Thyroid gland (tissue), 4 donors: ENCODE data around the gene CDKN2AIPNL. TPM values are rescaled to one million over a fixed set of nuclear protein-coding genes. Genes with fewer than 3 reads are reported as not detected.

Source experiments
- DNase-seq, 2 donors: peaks; one replicate each; pipeline ENCODE4 v3.0.0-alpha.2; 2019
- H3K27ac ChIP-seq, 3 donors: fragments of 200-600 bp; sonication (generic); 1 replicate in 2 of 3; 2 replicates in 1 of 3; pipeline ENCODE4 v1.5.1; 2016 to 2019; ENCODE audit warnings: mild to moderate bottlenecking in 1 of 3, moderate library complexity in 1 of 3
- H3K27me3 ChIP-seq: fragments of 200-600 bp; sonication (generic); one replicate; pipeline ENCODE4 v1.5.1; 2019
- H3K36me3 ChIP-seq, 2 donors: fragments of 200-600 bp; sonication (generic); one replicate each; pipeline ENCODE4 v1.5.1; 2016 to 2019
- H3K4me1 ChIP-seq, 2 donors: fragments of 200-600 bp; sonication (generic); one replicate each; pipeline ENCODE4 v1.5.1; 2017 to 2019
- H3K4me3 ChIP-seq, 3 donors: fragments of 200-600 bp; sonication (generic); replicated peaks in 1 of 3; 1 replicate in 2 of 3; 2 replicates in 1 of 3; pipeline ENCODE4 v1.5.1; 2016; ENCODE audit warnings: mild to moderate bottlenecking in 1 of 3
- H3K9me3 ChIP-seq: fragments of 200-600 bp; sonication (generic); one replicate; pipeline ENCODE4 v1.5.1; 2017
- CTCF ChIP-seq, 6 experiments: fragments of 200-600 bp in 3 of 6; fragments of 450-650 bp in 3 of 6; sonication (generic) in 3 of 6; IDR thresholded peaks; one replicate each; pipeline ENCODE4 v1.5.1; 2016 to 2019; ENCODE audit warnings: antibody characterized with exemption in 6 of 6, mild to moderate bottlenecking in 2 of 6, inconsistent platforms in 1 of 6, moderate library complexity in 1 of 6
- POLR2A ChIP-seq, 2 donors: fragments of 450-650 bp; IDR thresholded peaks; one replicate each; pipeline ENCODE4 v1.6.1; 2017; ENCODE audit warnings: antibody characterized with exemption in 2 of 2, mild to moderate bottlenecking in 2 of 2, moderate library complexity in 1 of 2
- whole genome bisulfite sequencing, 2 donors: methylation state at CpG; one replicate each; pipeline ENCODE4 v1.1.5; 2017; 5-methylcytosine and 5-hydroxymethylcytosine counted together
- intact Hi-C: fragments of 100-400 bp; cut with DNase I; formaldehyde crosslinking; loops from one replicate; pipeline ENCODE4 v1.15.1; 2023
- total RNA-seq, 4 donors: library from RNA; depleted of rRNA; stranded (reverse); fragments of >200 nt; gene quantifications; one replicate each; pipeline ENCODE4 v1.2.3, GENCODE V29; 2016

Gene CDKN2AIPNL, protein sequence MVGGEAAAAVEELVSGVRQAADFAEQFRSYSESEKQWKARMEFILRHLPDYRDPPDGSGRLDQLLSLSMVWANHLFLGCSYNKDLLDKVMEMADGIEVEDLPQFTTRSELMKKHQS
- total RNA-seq: 10 to 100 TPM; 27.9 to 42.3 (median 34.8) TPM

GRCh38 chr5:134411546-134412266, at the start of gene CDKN2AIPNL:
Gene CDKN2AIPNL (minus strand): TSS chr5:134411881. CDS start chr5:134411854, 27 bp downstream.
- DNase-seq: peak; percentile 90 to 93
- TF ChIP-seq CTCF (IDR thresholded peaks at IDR 0.05): peak in 4 of 6 experiments; percentile 59 to 92 (median 80)
- TF ChIP-seq POLR2A (IDR thresholded peaks at IDR 0.05): peak in 1 of 2 donors; percentile 74
- Histone ChIP-seq H3K9me3 (no peaks in the 10 kb centered on the region), H3K4me1 (peaks cover 20 to 25% of the 10 kb centered on the region in 2 donors), H3K27ac (peak within 1 kb of the TSS; percentile 80 to 89 (median 86)), H3K36me3 (no peaks in the 10 kb centered on the region), H3K4me3 (peak within 1 kb of the TSS; percentile 55 to 95 (median 88)), H3K27me3 (no peaks in the 10 kb centered on the region)
- WGBS, 2 donors: 0 to 1% methylated on average over 4 to 30 of the region's 61 CpGs
- intact Hi-C loops: loop anchor here (10.0 kb wide), 2 partner anchors 53 to 113 kb away; partner anchors contain the start of gene JADE2

- Histone ChIP-seq H3K27ac (no peak overlapping the region), H3K27me3 (no peaks in the 10 kb centered on the region), H3K4me3 (no peak overlapping the region), H3K9me3 (no peaks in the 10 kb centered on the region), H3K36me3 (no peaks in the 10 kb centered on the region), H3K4me1 (peaks cover 18 to 40% of the 10 kb centered on the region in 2 donors)
- intact Hi-C loops: loop anchor here (10.0 kb wide), 2 partner anchors 46 to 64 kb away; partner anchors contain the start of genes CDKN2AIPNL and JADE2
- TF ChIP-seq POLR2A (IDR thresholded peaks at IDR 0.05) (no peak), CTCF (IDR thresholded peaks at IDR 0.05) (no peak)
- no peak for DNase-seq
- WGBS, 2 donors: 89 to 95% methylated on average over 8 of the region's 8 CpGs
Measured at GRCh38 chr5:134460551-134460950, 48.9 kb upstream of the CDKN2AIPNL start.

DNA sequence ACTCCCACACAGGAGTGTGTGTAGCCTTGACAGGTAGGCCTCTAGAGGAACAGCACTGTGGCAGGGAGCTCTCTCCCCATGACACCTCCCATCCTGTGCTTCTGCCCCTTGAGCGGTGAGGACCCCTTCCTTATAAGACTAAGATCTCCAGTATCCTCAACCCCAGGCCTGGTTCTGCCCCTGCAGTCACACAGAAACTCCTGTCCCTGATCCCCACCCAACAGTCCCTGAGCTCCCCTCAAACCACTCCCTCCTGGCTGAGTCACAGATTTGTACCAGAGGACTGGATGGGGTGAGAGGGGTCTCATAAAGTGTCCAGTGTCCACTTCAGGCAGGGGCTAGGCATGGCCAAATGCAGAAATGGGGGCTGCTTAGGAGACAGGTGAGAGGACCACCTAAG, 47.8 kb upstream of the CDKN2AIPNL start:
- H3K4me1 ChIP-seq: peaks cover 11 to 30% of the 10 kb centered on the region in 2 donors
- H3K9me3 ChIP-seq: no peaks in the 10 kb centered on the region
- TF ChIP-seq CTCF (IDR thresholded peaks at IDR 0.05) (no peak), POLR2A (IDR thresholded peaks at IDR 0.05) (no peak)
- H3K36me3 ChIP-seq: no peaks in the 10 kb centered on the region
- H3K27ac ChIP-seq: peak overlapping the region in 1 of 3 donors; percentile 50
- H3K4me3 ChIP-seq: no peak overlapping the region
- DNase-seq: no peak
- H3K27me3 ChIP-seq: no peaks in the 10 kb centered on the region
- 77 to 86% methylated on average over 1 of the region's 1 CpG for WGBS, 2 donors
- intact Hi-C loops: no loop called here

- no peak overlapping the region for H3K4me3 ChIP-seq
- H3K36me3 ChIP-seq: no peaks in the 10 kb centered on the region
- H3K4me1 ChIP-seq: peaks cover 11 to 25% of the 10 kb centered on the region in 2 donors
- H3K9me3 ChIP-seq: no peaks in the 10 kb centered on the region
- H3K27me3 ChIP-seq: no peaks in the 10 kb centered on the region
- intact Hi-C loops: no loop called here
- TF ChIP-seq CTCF (IDR thresholded peaks at IDR 0.05): no peak
- TF ChIP-seq POLR2A (IDR thresholded peaks at IDR 0.05): peak in 1 of 2 donors; percentile 21
- WGBS, 2 donors: 68 to 71% methylated on average over 8 of the region's 8 CpGs
- DNase-seq: peak; percentile 71 to 72
- peak overlapping the region; percentile 24 to 69 (median 50) for H3K27ac ChIP-seq
Measured at GRCh38 chr5:134459010-134459403, 47.3 kb upstream of the CDKN2AIPNL start.
